Forelimb muscle (tissue), 1 donor: ENCODE results near the gene TMEM167B. TPM values are rescaled to one million over a fixed set of nuclear protein-coding genes. Genes with fewer than 3 reads are reported as not detected.

Source experiments
- polyA plus RNA-seq: library from polyadenylated mRNA; unstranded; fragments of 120-200 nt; gene quantifications from one replicate; pipeline ENCODE4 v1.2.1, GENCODE V29; 2013; ENCODE audit not compliant: insufficient read length

TMEM167B gene
- polyA plus RNA-seq, 1 donor: 37.6 TPM

Other genes with a start within 250 kb of the TMEM167B start
- 2.2 TPM for gene AKNAD1, start 233.7 kb upstream of the TMEM167B start, polyA plus RNA-seq
- gene GPSM2, start 213.8 kb upstream of the TMEM167B start, polyA plus RNA-seq: 45.9 TPM
- gene CLCC1, start 127.3 kb upstream of the TMEM167B start, polyA plus RNA-seq: 38.7 TPM
- gene WDR47, start 48.7 kb upstream of the TMEM167B start, polyA plus RNA-seq: 13.0 TPM
- gene TAF13, start 14.8 kb upstream of the TMEM167B start, polyA plus RNA-seq: 37.8 TPM
- 0.40 TPM for gene ELAPOR1, start 23.4 kb downstream of the TMEM167B start, polyA plus RNA-seq
- 86.3 TPM for gene SARS1, start 123.2 kb downstream of the TMEM167B start, polyA plus RNA-seq
- 3.3 TPM for gene CELSR2, start 158.8 kb downstream of the TMEM167B start, polyA plus RNA-seq
- gene PSRC1, start 192.4 kb downstream of the TMEM167B start, polyA plus RNA-seq: 11.9 TPM
- gene MYBPHL, start 216.2 kb downstream of the TMEM167B start, polyA plus RNA-seq: 1.2 TPM